GM21825 (cell line): ENCODE data around the gene CRCP.
"Not testable (repeated sequence)": the region's sequence is repeated elsewhere in the genome, so short reads cannot be mapped to it uniquely, and the experiment has no call there.

ENCODE experiments used
- ATAC-seq: cut with Tn5 transposase; IDR thresholded peaks from one replicate; pipeline ENCODE4 v1.9.1; 2021; ENCODE audit warnings: mild to moderate bottlenecking, moderate library complexity; ENCODE audit not compliant: unreplicated experiment

CRCP gene

GRCh38 chr7:66152371-66153191 is 37.9 kb downstream of the CRCP start:
- ATAC-seq: no peak

- no peak for ATAC-seq
These were observed 39.0 kb downstream of the CRCP start for GRCh38 chr7:66153691-66154090.

GRCh38 chr7:66156035-66156434 is 41.4 kb downstream of the CRCP start:
- not testable (repeated sequence) for ATAC-seq

- no peak for ATAC-seq
These were observed 42.4 kb downstream of the CRCP start for GRCh38 chr7:66157060-66157459.

- no peak for ATAC-seq
These were observed 48.0 kb downstream of the CRCP start for GRCh38 chr7:66162622-66163021.

- no peak for ATAC-seq
These were observed 48.6 kb downstream of the CRCP start for GRCh38 chr7:66163186-66163610.

- ATAC-seq: no peak
These were observed 49.7 kb downstream of the CRCP start for GRCh38 chr7:66164356-66164755.

- ATAC-seq: no peak
These were observed 53.2 kb downstream of the CRCP start for GRCh38 chr7:66167773-66168387.

- no peak for ATAC-seq
These were observed 55.0 kb downstream of the CRCP start for GRCh38 chr7:66169616-66170015.

- ATAC-seq: no peak
These were observed 55.9 kb downstream of the CRCP start for GRCh38 chr7:66170309-66171231.

- not testable (repeated sequence) for ATAC-seq
These were observed 58.1 kb downstream of the CRCP start for GRCh38 chr7:66172536-66173401.

GRCh38 chr7:66173856-66174255 is 59.2 kb downstream of the CRCP start:
- no peak for ATAC-seq

GRCh38 chr7:66175006-66175405 is 60.4 kb downstream of the CRCP start:
- not testable (repeated sequence) for ATAC-seq

- no peak for ATAC-seq
These were observed 62.3 kb downstream of the CRCP start for GRCh38 chr7:66176914-66177313.

GRCh38 chr7:66178258-66178657 is 63.6 kb downstream of the CRCP start:
- ATAC-seq: no peak

GRCh38 chr7:66181329-66181728 is 66.7 kb downstream of the CRCP start:
- ATAC-seq: no peak

GRCh38 chr7:66181845-66182244 is 67.2 kb downstream of the CRCP start:
- no peak for ATAC-seq

GRCh38 chr7:66182920-66183319 is 68.3 kb downstream of the CRCP start:
- ATAC-seq: no peak

- ATAC-seq: no peak
These were observed 69.1 kb downstream of the CRCP start for GRCh38 chr7:66183700-66184099.

GRCh38 chr7:66185680-66186187 is 71.1 kb downstream of the CRCP start:
- ATAC-seq: no peak
